ENCODE data around the gene ZNF346. TPM values are rescaled to one million over a fixed set of nuclear protein-coding genes. Genes with fewer than 3 reads are reported as not detected.

The ZNF346 gene
- total RNA-seq, 1 donor from 2014 or later, result 32.1 TPM

Other genes starting within 250 kb of the ZNF346 start
- not detected in 2 replicates for gene UNC5A, start 212.1 kb upstream of the ZNF346 start, total RNA-seq
- gene HK3, start 123.3 kb upstream of the ZNF346 start, total RNA-seq, result 0.21 and 0.85 TPM in 2 replicates
- 65.2 and 68.5 TPM in 2 replicates for gene UIMC1, start 15.9 kb upstream of the ZNF346 start, total RNA-seq
- gene FGFR4, start 64.2 kb downstream of the ZNF346 start, total RNA-seq, result 1.6 and 2.4 TPM in 2 replicates
- 103 and 108 TPM in 2 replicates for gene NSD1, start 111.1 kb downstream of the ZNF346 start, total RNA-seq

Data from activated CD4-positive, alpha-beta T cell treated with anti-CD3 and anti-CD28 coated beads, Interleukin-2, amount 10 ng/mL, durations not matched to agents 24 days and 14 days (primary cell).